ENCODE results near the gene PGAM5.

DNA sequence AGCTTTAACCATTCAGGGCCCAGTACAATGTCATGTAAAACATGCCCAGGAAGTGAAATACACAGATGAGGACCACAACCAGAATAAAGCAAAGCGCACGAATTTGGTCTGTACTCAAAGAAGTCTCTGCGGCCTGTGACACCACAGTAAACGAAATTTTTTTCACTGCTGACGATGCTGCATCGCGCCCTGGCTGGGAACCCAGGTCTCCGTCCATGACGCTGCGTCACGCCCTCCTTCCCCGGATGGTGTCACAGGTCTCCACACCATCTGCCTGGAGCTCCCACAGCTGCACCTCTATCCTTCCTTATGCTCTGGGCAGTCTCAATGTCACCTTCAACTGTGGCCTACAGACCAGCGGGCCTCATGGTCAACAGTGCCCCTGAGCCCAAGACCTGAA, 33.2 kb downstream of the PGAM5 start:
- TF ChIP-seq CTCF (IDR thresholded peaks at IDR 0.05; ENCODE audit: borderline replicate concordance, extremely low read depth, low read length, poor library complexity, severe bottlenecking) (no peak), EZH2 (IDR thresholded peaks at IDR 0.05; ENCODE audit: borderline replicate concordance, low read depth, low read length, severe bottlenecking) (no peak)
